ENCODE data around the gene FARP2. TPM values are rescaled to one million over a fixed set of nuclear protein-coding genes. Genes with fewer than 3 reads are reported as not detected.

Gene FARP2
- total and polyA plus RNA-seq, 4 donors: 9.9 to 49.7 (median 27.4) TPM

GRCh38 chr2:241534293-241534692 lies 178.2 kb downstream of the FARP2 start:
- Histone ChIP-seq H3K4me1 (ENCODE audit: control insufficient read depth in 5 of 5, insufficient read depth in 5 of 5, low read length in 5 of 5) (no peaks in the 10 kb centered on the region), H3K27ac (ENCODE audit: low read depth in 1 of 2, low read length in 1 of 2) (no peak overlapping the region), H3K36me3 (ENCODE audit: control insufficient read depth in 4 of 4, insufficient read depth in 4 of 4, low read length in 4 of 4) (no peaks in the 10 kb centered on the region), H3K9ac (ENCODE audit: insufficient read depth in 1 of 2, low read length in 2 of 2) (no peak overlapping the region), H3K9me3 (ENCODE audit: control insufficient read depth in 4 of 4, insufficient read depth in 3 of 4, low read length in 3 of 4) (peaks cover 0 to 2% (median 0%) of the 10 kb centered on the region in 4 donors), H3K4me3 (no peak overlapping the region), H3K27me3 (ENCODE audit: control insufficient read depth in 3 of 3, insufficient read depth in 3 of 3, low read length in 2 of 3) (no peaks in the 10 kb centered on the region)
- TF ChIP-seq CTCF (IDR thresholded peaks at IDR 0.05; ENCODE audit: control extremely low read depth, extremely low read depth): no peak
- WGBS, 2 donors: 88 to 94% methylated on average over 7 of the region's 7 CpGs
- DNase-seq: no peak
- ATAC-seq (ENCODE audit: insufficient read depth, low FRiP score): no peak

- no peaks in the 10 kb centered on the region for H3K27me3 ChIP-seq (ENCODE audit: control insufficient read depth in 3 of 3, insufficient read depth in 3 of 3, low read length in 2 of 3)
- no peaks in the 10 kb centered on the region for H3K4me1 ChIP-seq (ENCODE audit: control insufficient read depth in 5 of 5, insufficient read depth in 5 of 5, low read length in 5 of 5)
- H3K36me3 ChIP-seq (ENCODE audit: control insufficient read depth in 4 of 4, insufficient read depth in 4 of 4, low read length in 4 of 4): no peaks in the 10 kb centered on the region
- H3K4me3 ChIP-seq: no peak overlapping the region
- 83 to 89% methylated on average over 16 to 17 of the region's 17 CpGs for WGBS, 2 donors
- peaks cover 0 to 2% (median 0%) of the 10 kb centered on the region in 4 donors for H3K9me3 ChIP-seq (ENCODE audit: control insufficient read depth in 4 of 4, insufficient read depth in 3 of 4, low read length in 3 of 4)
- H3K9ac ChIP-seq (ENCODE audit: insufficient read depth in 1 of 2, low read length in 2 of 2): no peak overlapping the region
- DNase-seq (no peak), ATAC-seq (ENCODE audit: insufficient read depth, low FRiP score) (no peak)
- no peak overlapping the region for H3K27ac ChIP-seq (ENCODE audit: low read depth in 1 of 2, low read length in 1 of 2)
- no peak for TF ChIP-seq CTCF (IDR thresholded peaks at IDR 0.05; ENCODE audit: control extremely low read depth, extremely low read depth)
Measured at GRCh38 chr2:241534701-241535375, 178.8 kb downstream of the FARP2 start.

- 72 to 74% methylated on average over 13 of the region's 13 CpGs for WGBS, 2 donors
- H3K27me3 ChIP-seq (ENCODE audit: control insufficient read depth in 3 of 3, insufficient read depth in 3 of 3, low read length in 2 of 3): no peaks in the 10 kb centered on the region
- H3K27ac ChIP-seq (ENCODE audit: low read depth in 1 of 2, low read length in 1 of 2): no peak overlapping the region
- H3K36me3 ChIP-seq (ENCODE audit: control insufficient read depth in 4 of 4, insufficient read depth in 4 of 4, low read length in 4 of 4): no peaks in the 10 kb centered on the region
- DNase-seq: no peak
- no peak overlapping the region for H3K4me3 ChIP-seq
- ATAC-seq (ENCODE audit: insufficient read depth, low FRiP score): no peak
- H3K9me3 ChIP-seq (ENCODE audit: control insufficient read depth in 4 of 4, insufficient read depth in 3 of 4, low read length in 3 of 4): peaks cover 0 to 2% (median 0%) of the 10 kb centered on the region in 4 donors
- no peak for TF ChIP-seq CTCF (IDR thresholded peaks at IDR 0.05; ENCODE audit: control extremely low read depth, extremely low read depth)
- H3K9ac ChIP-seq (ENCODE audit: insufficient read depth in 1 of 2, low read length in 2 of 2): no peak overlapping the region
- H3K4me1 ChIP-seq (ENCODE audit: control insufficient read depth in 5 of 5, insufficient read depth in 5 of 5, low read length in 5 of 5): peaks cover 0 to 6% (median 0%) of the 10 kb centered on the region in 5 donors
Measured at GRCh38 chr2:241535871-241536655, 180.0 kb downstream of the FARP2 start.

All from lung (tissue), 12 donors.